NCI-H1092 (cell line): ENCODE measurements around the gene MYOZ3.
A peak's percentile ranks its signal among the peaks of the same experiment; 100 is the strongest.

Experiments
- DNase-seq: peaks from one replicate; lab custom pipeline; 2025; lab: John Stamatoyannopoulos, UW

Gene MYOZ3

DNA sequence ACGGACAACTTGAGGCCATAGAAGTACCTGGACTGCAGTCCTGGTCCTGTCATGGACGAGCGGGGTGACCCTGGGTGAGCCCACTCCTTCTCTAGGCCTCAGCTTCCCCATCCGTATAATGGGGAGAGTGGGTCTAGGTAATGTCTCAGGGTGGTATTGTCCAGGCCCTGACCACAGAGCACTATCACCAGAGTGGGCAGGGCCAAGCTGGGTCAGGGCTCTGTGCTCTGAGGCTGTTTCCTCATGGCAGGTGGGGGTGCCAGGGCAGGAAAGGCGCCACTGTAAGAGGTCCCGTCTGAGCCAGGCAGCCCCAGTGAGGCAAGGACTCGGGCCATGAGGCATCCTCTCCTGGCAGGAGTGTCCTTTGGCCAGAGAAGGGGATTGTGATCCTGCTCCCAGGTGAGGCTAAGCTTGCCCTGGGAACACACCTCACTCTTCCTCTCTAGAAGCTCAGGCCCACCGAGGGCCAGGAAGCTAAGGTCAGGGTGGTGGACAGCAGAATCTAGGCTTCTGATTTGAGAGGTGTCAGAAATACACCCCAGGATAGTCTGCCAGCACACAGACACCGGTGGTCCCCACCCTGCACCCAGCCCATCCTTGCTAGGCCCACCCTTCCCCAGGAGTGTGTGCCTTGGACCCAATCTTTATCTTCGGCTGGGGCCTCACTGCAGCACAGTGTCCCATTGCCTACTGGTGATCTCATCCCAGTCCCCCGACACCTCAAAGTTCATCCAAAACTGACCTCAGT lies 1.5 kb upstream of the MYOZ3 start:
- DNase-seq = no peak

DNA sequence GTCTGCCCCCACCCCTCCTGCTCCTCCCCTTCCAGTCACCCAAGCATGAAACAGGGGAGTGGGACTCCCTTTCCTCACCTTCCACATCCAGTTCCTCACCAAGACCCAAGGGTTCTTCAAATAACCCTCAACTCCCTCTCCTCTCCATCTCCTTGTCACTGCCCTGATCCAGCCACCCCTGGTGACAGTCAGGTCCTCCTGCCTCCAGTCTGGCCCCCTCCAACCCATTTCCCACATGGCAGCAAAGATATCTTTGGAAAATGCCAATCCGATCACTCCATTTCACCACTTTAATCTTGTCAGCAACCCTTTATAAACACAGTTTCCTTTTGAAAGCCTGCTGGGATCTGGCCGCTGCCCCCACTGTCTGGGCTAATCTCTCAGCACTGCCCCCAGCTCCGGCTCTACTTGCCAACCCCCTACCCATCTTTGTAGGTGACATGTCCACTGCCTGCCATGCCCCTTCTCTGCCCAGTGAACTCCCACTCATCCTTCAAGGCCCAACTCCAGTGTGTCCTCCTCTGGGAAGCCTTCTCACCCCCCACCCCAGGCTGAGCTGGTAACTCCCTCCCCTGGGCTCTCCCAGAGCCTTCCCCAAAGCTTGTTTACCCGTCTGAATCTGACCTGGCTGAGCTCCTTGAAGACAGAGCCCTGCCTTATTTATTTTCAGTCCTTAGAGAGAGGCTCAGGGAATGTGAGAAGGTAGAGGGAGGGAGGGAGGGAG lies 781 bp upstream of the MYOZ3 start:
- no peak for DNase-seq

DNA sequence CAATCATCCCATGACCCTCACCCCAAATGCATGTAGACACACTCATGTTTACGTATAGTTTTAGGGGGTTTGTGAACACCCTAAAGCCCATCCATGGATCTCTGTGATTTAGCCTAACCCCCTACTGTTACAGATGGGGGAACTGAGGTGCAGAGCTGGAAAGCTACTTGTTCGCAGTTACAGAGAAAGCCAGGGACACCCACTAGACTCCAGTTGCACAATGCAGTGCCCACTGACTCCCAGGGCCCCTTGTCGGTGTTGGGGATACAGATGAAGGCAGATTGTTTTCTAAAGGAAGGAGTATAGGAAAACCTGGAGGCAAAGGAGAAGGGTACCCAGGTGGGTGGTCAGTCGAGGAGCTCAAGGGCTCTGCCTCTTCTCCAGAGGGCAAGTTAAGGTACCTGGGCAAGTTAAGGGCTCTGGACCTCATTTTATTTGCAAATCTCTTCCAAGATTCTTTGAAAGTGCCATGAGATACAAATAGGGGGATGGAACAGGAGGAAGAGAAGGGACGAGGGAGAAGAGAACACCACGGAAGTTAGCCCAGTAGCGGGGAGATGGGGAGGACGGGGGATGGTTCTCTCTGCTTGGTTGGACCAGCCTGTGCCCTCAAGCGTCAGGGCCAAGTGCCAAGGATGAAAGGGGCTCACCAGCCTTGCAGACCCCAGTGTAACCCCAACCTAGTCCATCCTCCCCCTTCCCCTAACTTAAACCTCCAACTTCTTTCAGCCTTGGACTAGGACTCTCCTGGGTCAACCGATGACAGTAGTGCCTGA lies 958 bp downstream of the MYOZ3 start:
- DNase-seq = no peak

GRCh38 chr5:150662731-150663516 lies 1.9 kb downstream of the MYOZ3 start:
- no peak for DNase-seq

DNA sequence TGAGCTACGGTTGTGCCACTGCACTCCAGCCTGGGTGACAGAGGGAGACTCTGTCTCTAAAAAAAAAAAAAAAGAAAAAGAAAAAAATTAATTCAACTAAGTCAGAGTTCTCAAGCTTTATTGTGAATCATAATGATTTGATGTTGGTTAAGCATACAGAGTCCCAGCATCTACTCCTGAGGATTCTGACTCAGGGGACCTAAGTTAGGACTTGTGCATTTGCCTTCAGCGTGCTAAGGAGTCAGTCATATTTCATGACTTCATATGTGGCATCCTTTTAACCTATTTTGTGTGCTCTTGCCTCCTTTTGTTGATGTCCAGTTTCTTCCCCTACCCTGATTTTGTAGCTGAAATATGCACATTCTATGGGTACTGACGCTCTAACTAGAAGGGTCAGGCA lies 2.9 kb downstream of the MYOZ3 start:
- DNase-seq = no peak

DNA sequence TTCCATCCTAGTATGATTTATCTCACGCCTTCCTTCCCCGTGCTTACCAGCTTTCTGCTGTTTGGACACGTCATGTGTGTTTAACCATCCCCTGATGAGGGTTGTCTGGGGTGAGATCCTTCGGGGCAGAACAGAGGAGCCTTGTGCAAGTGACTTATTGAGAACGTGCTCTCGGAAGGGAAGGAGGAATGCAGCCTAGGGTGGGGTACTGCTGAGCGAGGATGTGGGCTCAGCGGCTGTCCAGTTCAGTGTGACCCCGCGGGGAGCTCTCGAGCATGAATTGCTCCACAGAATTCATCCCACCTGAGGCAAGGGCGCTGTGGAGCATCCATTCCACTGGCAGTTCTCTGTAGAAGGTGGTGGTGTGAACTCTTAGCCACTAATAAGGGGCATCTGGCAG lies 4.0 kb downstream of the MYOZ3 start:
- DNase-seq = no peak

GRCh38 chr5:150670275-150670947 lies 9.4 kb downstream of the MYOZ3 start:
- DNase-seq = no peak

GRCh38 chr5:150670948-150671310 lies 9.9 kb downstream of the MYOZ3 start:
- DNase-seq = no peak

GRCh38 chr5:150671509-150672236 lies 10.6 kb downstream of the MYOZ3 start:
- DNase-seq = no peak

DNA sequence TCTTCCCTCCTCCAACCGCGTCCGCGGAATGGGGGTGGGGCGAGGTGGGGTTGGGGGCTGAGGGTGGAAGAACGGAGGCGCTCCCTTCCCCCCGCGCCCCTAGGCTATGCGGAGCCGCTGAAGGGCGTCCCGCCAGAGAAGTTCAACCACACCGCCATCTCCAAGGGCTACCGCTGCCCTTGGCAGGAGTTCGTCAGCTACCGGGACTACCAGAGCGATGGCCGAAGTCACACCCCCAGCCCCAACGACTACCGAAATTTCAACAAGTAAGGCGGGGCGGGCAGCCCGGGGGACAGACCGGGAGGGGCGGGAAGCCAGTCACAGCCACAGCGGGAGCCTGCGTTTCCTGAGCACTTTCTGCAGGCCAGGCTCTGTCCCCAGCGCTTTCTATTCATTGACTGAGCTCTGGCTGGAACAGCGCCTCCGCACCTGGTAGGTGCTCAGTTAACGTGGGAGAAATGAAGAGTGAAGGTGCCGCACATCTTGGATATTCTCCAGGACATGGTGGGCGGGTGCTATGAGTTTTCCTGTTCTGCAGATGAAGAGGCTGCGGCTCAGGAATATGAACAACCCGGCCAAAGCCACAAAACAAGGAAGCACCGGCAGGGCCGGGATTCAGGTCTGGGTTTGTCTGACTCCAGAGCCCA lies 11.3 kb downstream of the MYOZ3 start:
- no peak for DNase-seq

DNA sequence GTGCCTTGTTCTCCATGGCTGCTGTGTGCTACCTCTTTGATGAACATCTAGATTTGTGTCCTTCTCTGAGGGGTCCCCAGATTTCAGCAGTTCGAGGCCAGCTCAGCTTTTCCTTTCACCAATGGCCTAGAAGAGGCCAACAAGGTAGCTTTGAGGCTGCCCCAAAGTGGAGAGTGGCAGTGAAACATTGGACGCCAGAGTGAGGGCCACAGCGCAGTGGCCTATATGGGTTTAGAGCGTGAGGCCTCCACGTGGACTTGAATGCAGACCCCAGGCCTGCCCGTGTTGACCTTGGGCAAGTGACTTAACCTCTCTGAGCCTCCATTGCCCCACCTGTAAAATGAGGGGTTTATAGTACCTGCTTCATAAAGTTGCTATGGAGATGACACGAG lies 11.8 kb downstream of the MYOZ3 start:
- no peak for DNase-seq

- DNase-seq = no peak
Measured at GRCh38 chr5:150674341-150674821, 13.3 kb downstream of the MYOZ3 start.

DNA sequence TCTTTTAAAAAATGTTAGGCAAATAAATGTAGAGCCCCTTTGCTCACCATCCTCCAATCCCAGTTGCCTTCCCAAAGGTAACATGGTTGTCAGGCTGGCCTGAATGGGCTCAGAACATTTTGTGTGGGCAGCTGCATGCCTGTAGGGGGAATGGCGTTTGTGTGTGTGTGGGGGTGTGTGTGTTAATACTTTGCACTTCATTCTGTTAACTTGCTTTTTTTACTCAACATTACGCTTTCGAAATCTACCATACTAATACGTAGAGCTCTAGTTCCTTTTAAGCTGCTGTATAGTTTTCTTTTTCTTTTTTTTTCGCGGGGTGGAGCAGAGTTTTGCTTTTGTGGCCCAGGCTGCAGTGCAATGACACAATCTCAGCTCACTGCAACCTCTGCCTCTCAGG lies 14.0 kb downstream of the MYOZ3 start:
- no peak for DNase-seq

GRCh38 chr5:150676578-150676977 lies 15.5 kb downstream of the MYOZ3 start:
- no peak for DNase-seq

- no peak for DNase-seq
Measured at GRCh38 chr5:150689120-150689519, 28.1 kb downstream of the MYOZ3 start.

DNA sequence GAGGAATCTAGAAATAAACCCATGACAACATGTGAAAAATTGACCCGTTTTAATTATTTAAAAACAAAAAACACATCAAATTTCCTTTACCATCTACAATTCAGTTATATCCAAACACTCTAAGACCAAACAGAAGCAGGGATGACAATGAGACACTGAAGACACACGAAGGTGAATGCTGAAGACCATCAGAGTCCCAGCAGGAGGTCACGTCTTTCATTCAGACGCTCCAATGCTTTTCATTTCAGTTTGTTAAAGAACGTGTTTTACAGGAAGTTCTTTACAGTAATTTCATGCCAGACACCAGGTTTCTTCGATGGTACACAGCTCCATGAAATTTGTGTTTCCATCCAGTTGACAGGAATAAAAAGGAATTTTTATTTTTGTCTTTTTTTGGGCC lies 29.7 kb downstream of the MYOZ3 start:
- no peak for DNase-seq

DNA sequence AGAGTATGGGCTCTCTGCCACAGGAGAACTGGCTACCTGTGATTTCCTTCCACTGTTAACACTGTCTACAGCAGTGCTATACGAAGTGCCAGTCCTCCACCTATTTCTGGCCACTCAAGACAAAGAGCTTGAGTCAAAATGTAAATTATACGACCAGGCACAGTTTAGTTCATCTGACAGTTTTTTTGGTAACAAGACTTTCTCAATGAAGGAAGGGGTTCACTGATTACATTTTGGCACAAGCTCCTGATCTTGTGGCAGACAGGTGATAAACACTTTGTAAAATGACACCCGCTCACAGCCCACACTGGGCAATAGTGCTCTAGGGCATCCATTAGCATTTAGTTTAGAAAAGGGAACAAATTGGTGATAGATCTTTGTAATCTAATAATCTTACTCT lies 31.2 kb downstream of the MYOZ3 start:
- DNase-seq = no peak

GRCh38 chr5:150694612-150695011 lies 33.6 kb downstream of the MYOZ3 start:
- no peak for DNase-seq

DNA sequence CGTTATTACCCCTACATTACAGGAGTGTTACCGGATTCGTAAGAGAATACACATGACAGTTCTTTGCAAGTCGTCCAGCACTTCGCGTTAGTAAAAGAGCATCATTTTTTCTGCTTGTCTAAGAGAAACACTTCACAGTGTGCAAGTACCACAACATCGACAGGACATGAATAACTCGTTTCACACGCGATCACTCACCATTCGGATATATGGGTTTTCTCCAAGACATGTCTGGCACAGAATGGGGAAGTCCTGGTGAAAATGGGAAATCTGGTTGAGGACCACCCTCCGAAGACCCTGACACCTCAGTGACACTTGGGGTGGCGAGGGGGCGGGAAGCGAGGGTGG lies 39.2 kb downstream of the MYOZ3 start:
- no peak for DNase-seq

DNA sequence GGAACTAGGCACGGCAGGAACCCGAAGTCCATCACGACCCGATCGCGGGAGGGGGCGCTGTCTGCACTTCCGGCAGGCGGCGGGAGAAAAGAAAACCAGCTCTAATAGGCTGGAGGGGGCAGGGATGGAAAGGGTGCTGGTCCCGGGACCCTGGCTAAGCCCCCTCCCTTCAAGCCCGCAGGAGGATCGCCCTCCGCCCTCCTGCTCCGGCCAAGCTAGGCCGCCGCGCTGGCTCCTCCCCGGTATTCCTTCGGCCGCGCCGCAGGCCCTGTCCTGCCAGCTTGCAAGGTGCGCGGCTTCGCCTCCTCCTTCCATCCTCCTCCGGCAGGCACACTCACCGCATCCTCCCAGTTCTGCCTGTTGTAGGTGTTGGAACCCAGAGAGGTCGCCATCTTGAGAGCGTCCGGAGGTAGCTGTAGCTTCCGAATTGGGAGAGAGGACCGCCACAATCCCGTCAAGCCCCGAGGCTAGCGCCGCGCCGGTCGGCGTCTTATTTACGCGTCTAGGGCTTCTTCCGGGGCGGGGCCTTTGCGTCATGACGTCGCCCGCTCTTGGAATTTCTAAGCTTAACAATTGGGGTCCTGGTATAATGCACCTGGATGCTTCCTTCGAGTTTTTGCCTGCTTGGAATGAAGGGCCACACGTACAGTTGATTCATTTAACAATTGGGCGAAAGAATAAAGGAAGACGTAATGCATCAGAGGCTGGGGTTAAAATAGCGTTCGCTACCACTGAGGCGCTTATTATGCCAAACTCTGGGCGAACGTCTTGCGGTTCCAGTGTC lies 39.7 kb downstream of the MYOZ3 start, which contains the start of gene RBM22:
Gene RBM22 (minus strand): TSS at position 469 of the 784 bp plus-strand sequence. CDS start 77 bp downstream, at position 392.
- peak; percentile 77 for DNase-seq
